Spleen (tissue), 11 donors: ENCODE data around the gene CACNA2D3. TPM values are rescaled to one million over a fixed set of nuclear protein-coding genes. Genes with fewer than 3 reads are reported as not detected.

Experiments
- DNase-seq: peaks from one replicate; pipeline ENCODE4 v3.0.0-alpha.2; 2020
- H3K27ac ChIP-seq, 8 donors: fragments of 200-600 bp; sonication (generic) in 7 of 8; 1 replicate in 4 of 8; 2 replicates in 4 of 8; pipeline versions ENCODE4 v1.5.0 to v1.8.0; 2016 to 2021; ENCODE audit warnings: inconsistent platforms in 4 of 8, mild to moderate bottlenecking in 4 of 8, moderate library complexity in 1 of 8
- H3K27me3 ChIP-seq, 7 donors: fragments of 200-600 bp; sonication (generic) in 6 of 7; replicated peaks in 1 of 7; 1 replicate in 4 of 7; 2 replicates in 3 of 7; pipeline versions ENCODE4 v1.5.0 to v1.8.0; 2016 to 2021; ENCODE audit warnings: inconsistent platforms in 3 of 7, mild to moderate bottlenecking in 1 of 7
- H3K36me3 ChIP-seq, 6 donors: fragments of 200-600 bp; sonication (generic) in 5 of 6; 1 replicate in 4 of 6; 2 replicates in 2 of 6; pipeline versions ENCODE4 v1.5.0 to v1.8.0; 2016 to 2021; ENCODE audit warnings: inconsistent platforms in 2 of 6
- H3K4me1 ChIP-seq, 6 donors: fragments of 200-600 bp; sonication (generic) in 5 of 6; 1 replicate in 3 of 6; 2 replicates in 3 of 6; pipeline versions ENCODE4 v1.5.0 to v1.8.0; 2016 to 2021; ENCODE audit warnings: inconsistent platforms in 3 of 6
- H3K4me3 ChIP-seq, 8 donors: fragments of 200-600 bp; sonication (generic) in 7 of 8; 1 replicate in 4 of 8; 2 replicates in 4 of 8; pipeline versions ENCODE4 v1.5.0 to v1.8.0; 2016 to 2021; ENCODE audit warnings: inconsistent platforms in 4 of 8, mild to moderate bottlenecking in 4 of 8, moderate library complexity in 2 of 8
- H3K9me3 ChIP-seq, 8 donors: fragments of 200-600 bp; sonication (generic) in 7 of 8; 1 replicate in 4 of 8; 2 replicates in 4 of 8; pipeline versions ENCODE4 v1.5.0 to v1.8.0; 2016 to 2021; ENCODE audit warnings: inconsistent platforms in 4 of 8
- POLR2A ChIP-seq, 3 donors: fragments of 450-650 bp; IDR thresholded peaks; one replicate each; pipeline ENCODE4 v1.5.1; 2017; ENCODE audit warnings: antibody characterized with exemption in 3 of 3, mild to moderate bottlenecking in 1 of 3
- POLR2AphosphoS5 ChIP-seq, 3 donors: sonication (generic); formaldehyde crosslinking; IDR thresholded peaks; one replicate each; pipeline ENCODE4 v1.5.1; 2017; ENCODE audit warnings: antibody characterized with exemption in 3 of 3
- WGBS, 5 donors: extraction: QIAGEN DNeasy Blood & Tissue Kit in 3 of 5; methylation state at CpG; one replicate each; pipeline versions ENCODE4 v1.1.5 to v1.1.7; 2013 to 2018; 5-methylcytosine and 5-hydroxymethylcytosine counted together
- intact Hi-C: fragments of 100-400 bp; cut with DNase I; formaldehyde crosslinking; loops from one replicate; pipeline ENCODE4 v1.15.0; 2023; ENCODE audit warnings: low total_unique reads
- polyA plus RNA-seq, 3 donors: library from polyadenylated mRNA; stranded (reverse); fragments of 200-250 nt; gene quantifications; one replicate each; pipeline ENCODE4 v1.2.1, GENCODE V29; 2013
- total RNA-seq, 7 donors: library from RNA; depleted of rRNA in 3 of 7; stranded (reverse); fragments of >200 nt in 3 of 7; fragmentation: NEBNext Ultra II Directional in 4 of 7; extraction: Animal tissue kit (Norgen Biotek cat#: 25700) in 4 of 7; gene quantifications; one replicate each; pipeline versions ENCODE4 v1.1.0 to v1.2.1, GENCODE V29; 2016 to 2021
- TF ChIP-seq, protein P1 (sequence below), 11 experiments: fragments of 200-600 bp in 7 of 11; fragments of 450-650 bp in 4 of 11; sonication (generic) in 4 of 11; IDR thresholded peaks in 8 of 11; conservative IDR thresholded peaks in 3 of 11; 1 replicate in 7 of 11; 2 replicates in 4 of 11; pipeline versions ENCODE4 v1.4.0 to v1.8.0; 2016 to 2021; ENCODE audit warnings: antibody characterized with exemption in 11 of 11, inconsistent platforms in 4 of 11, mild to moderate bottlenecking in 1 of 11
- donor health status: healthy with polysubstance abuse.
- donor health status: DM: no; HTN: no; CAD: no; lungs with moderate emphysema.
- donor health status: DM: no; HTN: no; CAD: no.
- donor health status: Bipolar disorder and iron deficiency.
- donor health status: healthy.
- donor health status: DM: no; HTN: no; CAD: no.
- donor health status: DM: yes; HTN: yes; CAD: no.

The CACNA2D3 gene
- total and polyA plus RNA-seq, 10 donors, result 0.83 to 4.9 (median 2.9) TPM

DNA sequence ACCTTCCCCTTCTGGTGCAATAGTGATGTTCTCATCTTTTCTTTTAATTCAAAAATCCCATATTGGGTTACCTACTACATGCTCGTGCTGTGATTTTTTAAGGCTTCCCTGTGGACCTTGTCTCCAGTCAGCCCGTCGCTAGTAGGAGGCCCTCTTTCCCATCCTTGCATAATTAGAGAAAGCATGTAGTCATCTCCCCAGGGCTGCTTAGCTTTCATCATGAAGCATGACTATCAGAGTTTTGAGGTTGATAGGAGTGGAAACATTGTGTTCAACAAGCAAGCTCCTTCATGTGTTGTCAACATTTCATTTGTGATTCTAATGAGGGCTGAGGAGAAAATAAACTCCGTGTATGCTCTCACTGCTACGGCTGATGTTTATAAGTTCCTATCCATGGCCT is 814.2 kb downstream of the CACNA2D3 start:
- no peaks in the 10 kb centered on the region for H3K27me3 ChIP-seq
- intact Hi-C loops, result no loop called here
- WGBS, 5 donors, result 86 to 89% (median 88%) methylated on average over 5 of the region's 5 CpGs

GRCh38 chr3:54939557-54940300 is 817.4 kb downstream of the CACNA2D3 start:
- Histone ChIP-seq H3K4me3 (no peak overlapping the region), H3K9me3 (no peaks in the 10 kb centered on the region), H3K4me1 (no peaks in the 10 kb centered on the region), H3K36me3 (no peaks in the 10 kb centered on the region), H3K27ac (no peak overlapping the region), H3K27me3 (no peaks in the 10 kb centered on the region)
- no peak for DNase-seq
- intact Hi-C loops, result no loop called here
- WGBS, 5 donors, result 49 to 69% (median 66%) methylated on average over 5 to 6 of the region's 6 CpGs
- TF ChIP-seq POLR2AphosphoS5 (IDR thresholded peaks at IDR 0.05) (no peak), POLR2A (IDR thresholded peaks at IDR 0.05) (no peak)
- TF ChIP-seq, protein P1, sequence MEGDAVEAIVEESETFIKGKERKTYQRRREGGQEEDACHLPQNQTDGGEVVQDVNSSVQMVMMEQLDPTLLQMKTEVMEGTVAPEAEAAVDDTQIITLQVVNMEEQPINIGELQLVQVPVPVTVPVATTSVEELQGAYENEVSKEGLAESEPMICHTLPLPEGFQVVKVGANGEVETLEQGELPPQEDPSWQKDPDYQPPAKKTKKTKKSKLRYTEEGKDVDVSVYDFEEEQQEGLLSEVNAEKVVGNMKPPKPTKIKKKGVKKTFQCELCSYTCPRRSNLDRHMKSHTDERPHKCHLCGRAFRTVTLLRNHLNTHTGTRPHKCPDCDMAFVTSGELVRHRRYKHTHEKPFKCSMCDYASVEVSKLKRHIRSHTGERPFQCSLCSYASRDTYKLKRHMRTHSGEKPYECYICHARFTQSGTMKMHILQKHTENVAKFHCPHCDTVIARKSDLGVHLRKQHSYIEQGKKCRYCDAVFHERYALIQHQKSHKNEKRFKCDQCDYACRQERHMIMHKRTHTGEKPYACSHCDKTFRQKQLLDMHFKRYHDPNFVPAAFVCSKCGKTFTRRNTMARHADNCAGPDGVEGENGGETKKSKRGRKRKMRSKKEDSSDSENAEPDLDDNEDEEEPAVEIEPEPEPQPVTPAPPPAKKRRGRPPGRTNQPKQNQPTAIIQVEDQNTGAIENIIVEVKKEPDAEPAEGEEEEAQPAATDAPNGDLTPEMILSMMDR (IDR thresholded peaks at IDR 0.05 in 8 of 11, conservative IDR thresholded peaks at IDR 0.05 in 3 of 11), result no peak

More for the DNA sequence above, 814.2 kb downstream of the CACNA2D3 start:
- Histone ChIP-seq H3K4me1 (no peaks in the 10 kb centered on the region), H3K9me3 (no peaks in the 10 kb centered on the region), H3K27ac (no peak overlapping the region), H3K36me3 (no peaks in the 10 kb centered on the region), H3K4me3 (no peak overlapping the region)
- TF ChIP-seq, protein P1 (IDR thresholded peaks at IDR 0.05 in 8 of 11, conservative IDR thresholded peaks at IDR 0.05 in 3 of 11), result no peak
- TF ChIP-seq POLR2AphosphoS5 (IDR thresholded peaks at IDR 0.05), result no peak
- no peak for TF ChIP-seq POLR2A (IDR thresholded peaks at IDR 0.05)
- DNase-seq, result no peak

- H3K4me1 ChIP-seq, result no peaks in the 10 kb centered on the region
- H3K27ac ChIP-seq, result no peak overlapping the region
- WGBS, 5 donors, result 89 to 99% (median 97%) methylated on average over 2 of the region's 2 CpGs
- intact Hi-C loops, result no loop called here
- no peaks in the 10 kb centered on the region for H3K27me3 ChIP-seq
- H3K4me3 ChIP-seq, result no peak overlapping the region
- H3K36me3 ChIP-seq, result no peaks in the 10 kb centered on the region
- DNase-seq, result no peak
- TF ChIP-seq POLR2AphosphoS5 (IDR thresholded peaks at IDR 0.05) (no peak), POLR2A (IDR thresholded peaks at IDR 0.05) (no peak)
- TF ChIP-seq, protein P1 (IDR thresholded peaks at IDR 0.05 in 8 of 11, conservative IDR thresholded peaks at IDR 0.05 in 3 of 11), result no peak
- H3K9me3 ChIP-seq, result no peaks in the 10 kb centered on the region
Observed at GRCh38 chr3:54940971-54941370, 818.6 kb downstream of the CACNA2D3 start.

DNA sequence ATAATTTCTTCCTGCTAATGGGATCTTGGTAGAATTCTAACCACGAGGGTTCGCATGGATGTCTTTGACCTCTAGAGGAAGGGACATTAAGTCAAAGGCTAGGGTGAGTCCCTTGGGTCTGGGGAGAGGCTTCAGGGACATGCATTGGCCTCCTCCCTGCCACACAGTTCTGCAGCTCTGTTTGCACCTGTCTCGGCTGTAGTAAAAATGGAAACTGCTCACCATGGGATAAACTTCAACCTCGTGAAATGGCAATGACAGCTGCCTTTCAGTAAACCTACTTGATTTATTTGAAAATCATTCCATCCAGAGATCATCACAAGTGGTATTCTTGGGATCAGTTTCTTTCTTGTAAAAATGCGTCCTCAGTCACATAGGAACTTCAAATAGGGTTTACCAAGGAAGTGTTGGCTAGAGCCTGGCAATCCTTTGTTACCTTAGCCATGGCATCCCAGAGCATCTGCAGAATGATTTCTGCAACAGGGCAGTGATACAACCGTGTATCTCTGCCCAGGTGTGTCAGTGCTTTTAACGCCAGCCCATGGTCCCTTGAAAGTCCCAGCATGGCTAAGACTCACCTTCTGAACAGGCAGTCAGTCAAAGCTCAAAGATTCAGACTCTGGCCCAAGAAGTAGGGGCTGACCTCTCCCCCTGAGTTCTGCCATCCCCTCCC is 819.5 kb downstream of the CACNA2D3 start:
- Histone ChIP-seq H3K36me3 (no peaks in the 10 kb centered on the region), H3K4me3 (no peak overlapping the region), H3K27ac (no peak overlapping the region), H3K27me3 (no peaks in the 10 kb centered on the region), H3K9me3 (no peaks in the 10 kb centered on the region), H3K4me1 (no peaks in the 10 kb centered on the region)
- DNase-seq, result no peak
- intact Hi-C loops, result no loop called here
- TF ChIP-seq, protein P1 (IDR thresholded peaks at IDR 0.05 in 8 of 11, conservative IDR thresholded peaks at IDR 0.05 in 3 of 11), result no peak
- TF ChIP-seq POLR2A (IDR thresholded peaks at IDR 0.05) (no peak), POLR2AphosphoS5 (IDR thresholded peaks at IDR 0.05) (no peak)
- WGBS, 5 donors, result 82 to 92% (median 85%) methylated on average over 5 to 7 of the region's 7 CpGs
